CD4-positive, alpha-beta T cell (primary cell): ENCODE data around the gene RTN3. TPM values are rescaled to one million over a fixed set of nuclear protein-coding genes. Genes with fewer than 3 reads are reported as not detected.

Experiments
- ATAC-seq: fragments of 200-7000 bp; cut with Tn5 transposase; one replicate; pipeline ENCODE4 v1.10.0; 2022; ENCODE audit warnings: mild to moderate bottlenecking; ENCODE audit not compliant: poor library complexity
- CTCF ChIA-PET: fragments of 350-600 bp; sonication (Branson Sonifier 250); formaldehyde crosslinking; loops from one replicate; lab custom pipeline; 2021; ENCODE audit warnings: antibody characterized with exemption, inconsistent platforms; lab: Charles Lee
- POLR2A ChIA-PET: fragments of 350-600 bp; sonication (Branson Sonifier 250); formaldehyde crosslinking; loops from one replicate; lab custom pipeline; 2021; ENCODE audit warnings: antibody characterized with exemption, inconsistent platforms; lab: Charles Lee
- DNase-seq, 14 experiments: peaks; one replicate each; pipeline ENCODE4 v3.0.0-alpha.2; 2013 to 2020; ENCODE audit warnings: mixed read lengths in 2 of 14
- H3K27ac ChIP-seq, 2 donors: one replicate each; pipeline versions ENCODE4 v1.5.1 to v1.7.0; 2013; ENCODE audit warnings: low read length in 2 of 2, low read depth in 1 of 2, mild to moderate bottlenecking in 1 of 2
- H3K27me3 ChIP-seq, 2 experiments: 1 replicate in 1 of 2; 2 replicates in 1 of 2; pipeline versions ENCODE4 v1.6.1 to v1.7.0; 2013; ENCODE audit warnings: low read length in 2 of 2, control low read depth in 1 of 2, mild to moderate bottlenecking in 1 of 2, moderate library complexity in 1 of 2; ENCODE audit not compliant: insufficient read depth in 2 of 2, control insufficient read depth in 1 of 2
- H3K36me3 ChIP-seq: one replicate; pipeline ENCODE4 v1.6.1; 2013; ENCODE audit warnings: low read length, control low read depth; ENCODE audit not compliant: insufficient read depth
- H3K4me1 ChIP-seq: one replicate; pipeline ENCODE4 v1.6.1; 2013; ENCODE audit warnings: low read length, control low read depth; ENCODE audit not compliant: insufficient read depth
- H3K4me3 ChIP-seq: one replicate; pipeline ENCODE4 v1.5.1; 2013; ENCODE audit warnings: mild to moderate bottlenecking, low read length, moderate library complexity
- H3K9me3 ChIP-seq, 2 experiments: 1 replicate in 1 of 2; 2 replicates in 1 of 2; pipeline versions ENCODE4 v1.6.1 to v1.7.0; 2013; ENCODE audit warnings: low read length in 2 of 2, mild to moderate bottlenecking in 2 of 2, control low read depth in 1 of 2, moderate library complexity in 1 of 2; ENCODE audit not compliant: control insufficient read depth in 1 of 2, insufficient read depth in 1 of 2
- H3K27ac Mint-ChIP-seq: one replicate; pipeline ENCODE4 v1.8.0; 2020; ENCODE audit warnings: mixed read lengths
- H3K27me3 Mint-ChIP-seq: one replicate; pipeline ENCODE4 v1.8.0; 2021; ENCODE audit warnings: mixed read lengths
- H3K36me3 Mint-ChIP-seq: one replicate; pipeline ENCODE4 v1.8.0; 2021; ENCODE audit warnings: low read depth, mixed read lengths
- H3K4me1 Mint-ChIP-seq: one replicate; pipeline ENCODE4 v1.8.0; 2021; ENCODE audit warnings: low read depth, mixed read lengths
- H3K4me3 Mint-ChIP-seq: one replicate; pipeline ENCODE4 v1.8.0; 2020; ENCODE audit warnings: mild to moderate bottlenecking, mixed read lengths
- H3K9me3 Mint-ChIP-seq: one replicate; pipeline ENCODE4 v1.8.0; 2020; ENCODE audit warnings: mixed read lengths
- CTCF ChIP-seq: fragments of 200-600 bp; IDR thresholded peaks from one replicate; pipeline ENCODE4 v1.8.0; 2022; ENCODE audit warnings: antibody characterized with exemption, mild to moderate bottlenecking
- intact Hi-C, 2 experiments: fragments of 100-400 bp; cut with DNase I in 1 of 2; cut with micrococcal nuclease in 1 of 2; formaldehyde crosslinking; loops; one replicate each; pipeline versions ENCODE4 v1.15.1 to v1.9.0; 2023 to 2025; cut with DNase I, micrococcal nuclease
- total RNA-seq, 174 experiments: library from RNA in 2 of 174; stranded (reverse) in 2 of 174; gene quantifications; one replicate each; pipeline ENCODE4 v1.2.3 and lab custom pipeline; 2021 to 2026

RTN3 gene
- total RNA-seq, 2 experiments from 2014 or later = 16.4 to 17.6 TPM

GRCh38 chr11:63729326-63729725 lies 48.0 kb downstream of the RTN3 start:
- Mint-ChIP-seq H3K27ac (no peak overlapping the region), H3K36me3 (no peaks in the 10 kb centered on the region), H3K4me1 (no peaks in the 10 kb centered on the region), H3K4me3 (no peak overlapping the region), H3K27me3 (no peaks in the 10 kb centered on the region), H3K9me3 (no peaks in the 10 kb centered on the region)
- H3K36me3 ChIP-seq = no peaks in the 10 kb centered on the region
- intact Hi-C loops = no loop called here
- H3K4me3 ChIP-seq = no peak overlapping the region
- no peaks in the 10 kb centered on the region for H3K27me3 ChIP-seq
- DNase-seq (no peak), ATAC-seq (no peak)
- no peaks in the 10 kb centered on the region for H3K9me3 ChIP-seq
- H3K4me1 ChIP-seq = no peaks in the 10 kb centered on the region
- POLR2A ChIA-PET = no interaction called here
- no peak for TF ChIP-seq CTCF
- no peak overlapping the region for H3K27ac ChIP-seq
- CTCF ChIA-PET = no interaction called here

- Mint-ChIP-seq H3K36me3 (no peaks in the 10 kb centered on the region), H3K27me3 (no peaks in the 10 kb centered on the region), H3K9me3 (no peaks in the 10 kb centered on the region), H3K27ac (peak overlapping the region; percentile 15), H3K4me1 (peaks cover 11% of the 10 kb centered on the region), H3K4me3 (no peak overlapping the region)
- Histone ChIP-seq H3K36me3 (no peaks in the 10 kb centered on the region), H3K27me3 (no peaks in the 10 kb centered on the region), H3K4me1 (no peaks in the 10 kb centered on the region), H3K4me3 (no peak overlapping the region), H3K9me3 (no peaks in the 10 kb centered on the region), H3K27ac (no peak overlapping the region)
- CTCF ChIA-PET = interaction anchor here (1.8 kb wide), 1 partner anchor 66 kb away, joined by 5 read pairs; the partner anchor contains the start of gene ATL3
- intact Hi-C loops = loop anchor here (1.0 to 5.0 kb wide), 3 partner anchors 55 to 700 kb away; partner anchors contain the start of gene RTN3 (in 1 of the 2)
- ATAC-seq (no peak), DNase-seq (no peak)
- no peak for TF ChIP-seq CTCF
- POLR2A ChIA-PET = no interaction called here
These were observed 55.6 kb downstream of the RTN3 start for GRCh38 chr11:63736864-63737263.

GRCh38 chr11:63737718-63738117 lies 56.4 kb downstream of the RTN3 start:
- Mint-ChIP-seq H3K9me3 (no peaks in the 10 kb centered on the region), H3K4me3 (no peak overlapping the region), H3K4me1 (peaks cover 11% of the 10 kb centered on the region), H3K36me3 (no peaks in the 10 kb centered on the region), H3K27me3 (no peaks in the 10 kb centered on the region), H3K27ac (no peak overlapping the region)
- H3K36me3 ChIP-seq = no peaks in the 10 kb centered on the region
- no peaks in the 10 kb centered on the region for H3K4me1 ChIP-seq
- ATAC-seq = no peak
- H3K9me3 ChIP-seq = no peaks in the 10 kb centered on the region
- no peak for TF ChIP-seq CTCF
- DNase-seq = no peak
- H3K27me3 ChIP-seq = no peaks in the 10 kb centered on the region
- CTCF ChIA-PET = interaction anchor here (0.7 to 2.4 kb wide), 3 partner anchors 52 to 102 kb away, joined by 4 to 11 read pairs (median 4); partner anchors contain the start of gene ATL3
- POLR2A ChIA-PET = interaction anchor here (1.0 to 1.9 kb wide), 2 partner anchors 55 to 66 kb away, joined by 5 to 6 read pairs; partner anchors contain the start of gene ATL3
- no peak overlapping the region for H3K4me3 ChIP-seq
- H3K27ac ChIP-seq = no peak overlapping the region
- intact Hi-C loops = loop anchor here (1.0 to 5.0 kb wide), 5 partner anchors 55 to 700 kb away; partner anchors contain the start of gene RTN3 (in 1 of the 2)
